Stimulated activated CD8-positive, alpha-beta memory T cell treated with anti-CD3 and anti-CD28 coated beads, Interleukin-12 subunit alpha, Interleukin-12 subunit beta, amount 100 ng/mL, for 24 hours (primary cell): Measurements from ENCODE around the gene ADORA2B.
"Not testable (repeated sequence)": the region's sequence is repeated elsewhere in the genome, so short reads cannot be mapped to it uniquely, and the experiment has no call there.

Source experiments
- DNase-seq: peaks from one replicate; pipeline ENCODE4 v3.0.0-alpha.2; 2020; ENCODE audit errors: extremely low read depth

The ADORA2B gene

DNA sequence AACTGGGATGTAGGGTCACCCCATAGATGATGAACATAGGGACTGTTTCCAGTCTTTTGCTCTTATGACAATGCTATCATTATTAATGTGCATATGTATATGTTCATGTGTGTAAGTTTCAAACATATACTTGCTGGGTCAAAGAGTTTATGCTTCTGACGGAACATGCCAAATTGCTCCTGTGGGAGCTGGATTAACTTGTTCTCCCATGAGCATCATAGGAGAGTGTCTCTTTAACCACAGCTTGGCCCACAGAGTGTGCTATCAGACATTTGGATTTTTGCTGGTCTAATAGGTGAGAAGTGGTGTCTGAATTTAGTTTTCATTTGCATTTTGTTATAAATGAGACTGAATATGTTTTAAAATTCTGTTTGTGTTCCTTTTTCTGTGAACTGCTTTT, 22.3 kb upstream of the ADORA2B start:
- DNase-seq: no peak

DNA sequence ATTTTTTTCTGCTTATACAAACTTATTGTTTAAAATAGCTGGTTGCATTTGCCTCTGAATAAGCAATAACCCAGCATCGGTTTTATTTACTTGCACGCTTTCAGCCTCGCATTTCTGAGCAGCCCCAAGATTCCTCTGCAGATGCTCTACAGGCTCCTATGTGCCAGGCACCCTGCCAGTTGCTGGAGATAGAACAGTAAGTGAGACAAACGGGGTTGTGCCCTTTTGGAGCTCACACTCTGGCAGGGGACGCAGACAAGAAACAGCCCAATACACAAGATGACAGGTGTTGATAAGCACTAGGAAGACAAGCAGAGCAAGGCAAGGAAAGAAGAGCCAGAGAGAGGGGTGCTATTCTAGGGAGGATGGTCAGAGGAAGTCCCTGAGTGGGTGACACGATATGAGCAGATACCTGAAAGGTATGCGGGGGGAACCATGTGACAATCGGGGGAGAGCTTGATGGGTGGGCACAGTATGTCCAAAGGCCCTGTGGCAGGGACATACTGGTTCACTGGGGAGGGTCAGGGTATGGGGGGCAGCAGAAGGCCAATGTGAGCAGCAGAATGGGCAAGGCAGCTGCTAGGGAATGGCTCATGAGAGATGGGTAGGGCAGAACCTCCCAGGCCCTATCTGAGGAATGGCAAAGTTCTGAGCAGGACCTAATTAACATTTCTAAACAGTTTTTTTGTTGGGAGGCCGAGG, 18.7 kb upstream of the ADORA2B start:
- DNase-seq: no peak

DNA sequence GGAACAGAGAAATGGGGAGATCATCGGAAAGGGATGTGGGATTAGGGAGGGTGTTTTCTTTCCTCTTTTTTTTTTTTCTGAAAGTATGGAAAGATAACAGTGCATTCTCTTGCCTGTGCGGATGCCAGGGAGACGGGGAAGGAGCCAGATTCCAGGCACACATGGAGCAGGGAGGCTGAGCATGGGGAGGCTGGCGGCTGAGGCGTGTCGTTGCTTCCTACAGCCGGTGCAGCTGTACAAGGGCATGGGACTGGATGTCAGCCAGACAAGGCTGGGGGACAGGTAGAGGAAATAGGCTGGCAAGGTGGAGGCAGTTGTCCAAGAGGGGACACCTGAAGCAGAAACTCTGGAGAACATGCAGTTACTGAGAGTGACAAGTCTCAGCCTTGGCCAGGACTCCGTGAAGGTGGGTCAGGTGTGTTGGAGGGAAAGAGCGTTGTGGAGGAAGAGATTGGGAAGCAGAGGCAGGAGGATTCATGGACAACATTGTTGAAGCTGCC, 16.6 kb upstream of the ADORA2B start:
- no peak for DNase-seq

DNA sequence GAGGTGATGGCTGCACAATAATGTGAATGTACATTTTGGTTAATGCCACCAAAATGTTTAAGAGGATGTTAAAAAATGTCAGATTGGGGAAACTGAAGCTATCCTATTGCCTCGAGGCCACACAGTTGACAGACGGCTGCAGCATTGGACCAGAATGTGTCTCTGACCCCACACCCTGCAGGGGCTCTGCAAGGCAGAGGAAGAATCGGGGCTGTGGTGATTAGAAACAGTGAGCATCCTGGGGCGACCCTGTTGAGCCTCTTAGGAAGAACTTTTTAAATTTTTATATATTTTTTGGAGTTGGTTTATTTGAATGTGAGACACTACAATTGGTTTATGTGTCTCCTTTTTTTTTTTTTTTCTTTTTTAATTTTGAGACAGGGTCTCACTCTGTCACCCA, 15.0 kb upstream of the ADORA2B start:
- no peak for DNase-seq

DNA sequence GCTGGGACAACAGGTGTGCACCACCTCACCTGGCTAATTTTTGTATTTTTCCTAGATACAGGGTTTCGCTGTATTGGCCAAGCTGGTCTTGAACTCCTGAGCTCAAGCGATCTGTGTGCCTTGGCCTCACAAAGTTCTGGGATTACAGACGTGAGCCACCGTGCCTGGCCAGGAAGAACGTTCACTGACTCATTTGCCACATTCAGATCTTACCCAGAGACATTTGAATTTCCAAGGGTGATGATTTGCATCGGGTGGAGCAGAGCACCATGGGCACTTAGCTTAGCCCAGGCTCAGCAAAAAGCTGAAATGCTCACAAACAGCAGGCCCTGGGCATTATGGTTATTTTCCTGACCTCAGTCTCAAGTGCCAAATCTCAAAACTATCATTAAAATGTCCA, 14.5 kb upstream of the ADORA2B start:
- no peak for DNase-seq

DNA sequence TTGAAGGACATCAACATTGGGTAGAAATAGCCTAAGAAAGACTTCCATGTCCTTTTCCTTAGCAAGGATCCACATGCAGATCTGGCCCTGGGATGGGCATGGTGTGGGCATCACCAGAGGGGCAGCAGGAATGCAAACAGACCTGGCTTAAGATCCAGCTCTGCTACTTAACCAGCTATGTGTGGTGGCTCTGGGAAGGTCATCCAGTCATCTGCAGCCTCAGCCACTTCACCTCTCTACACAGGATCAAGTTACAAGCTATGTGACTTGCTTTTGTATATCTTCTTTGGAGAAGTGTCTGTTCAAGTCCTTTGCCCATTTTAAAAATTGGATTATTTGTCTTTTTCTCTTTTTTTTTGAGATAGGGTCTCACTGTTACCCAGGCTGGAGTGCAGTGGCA, 13.5 kb upstream of the ADORA2B start:
- no peak for DNase-seq

DNA sequence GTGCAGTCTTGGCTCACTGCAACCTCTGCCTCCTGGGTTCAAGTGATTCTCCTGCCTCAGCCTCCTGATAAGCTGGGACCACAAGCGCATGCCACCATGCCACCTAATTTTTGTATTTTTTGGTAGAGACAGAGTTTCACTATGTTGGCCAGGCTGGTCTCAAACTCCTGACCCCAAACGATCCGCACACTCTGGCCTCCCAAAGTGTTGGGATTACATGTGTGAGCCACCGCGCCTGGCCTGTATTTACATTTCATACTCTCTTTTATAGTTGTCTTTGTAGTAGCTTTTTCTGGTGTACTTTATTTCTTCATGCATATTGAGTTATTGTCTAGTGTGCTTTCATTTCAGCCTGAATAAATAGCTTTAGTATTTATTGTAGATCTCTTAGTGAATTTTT, 10.1 kb upstream of the ADORA2B start:
- DNase-seq: no peak

DNA sequence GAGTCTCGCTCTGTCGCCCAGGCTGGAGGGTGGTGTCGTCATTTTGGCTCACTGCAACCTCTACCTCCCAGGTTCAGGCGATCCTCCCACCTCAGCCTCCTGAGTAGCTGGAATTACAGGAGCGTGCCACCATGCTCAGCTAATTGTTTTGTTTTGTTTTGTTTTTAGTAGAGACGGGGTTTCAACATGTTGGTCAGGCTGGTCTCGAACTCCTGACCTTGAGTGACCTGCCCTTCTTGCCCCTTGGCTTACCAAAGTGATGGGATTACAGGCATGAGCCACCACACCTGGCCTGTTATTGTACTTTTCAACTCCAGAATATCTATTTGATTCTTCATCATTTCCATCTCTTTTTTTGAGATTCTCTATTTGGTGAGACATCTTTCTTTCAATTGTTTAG, 9.0 kb upstream of the ADORA2B start:
- DNase-seq: no peak

DNA sequence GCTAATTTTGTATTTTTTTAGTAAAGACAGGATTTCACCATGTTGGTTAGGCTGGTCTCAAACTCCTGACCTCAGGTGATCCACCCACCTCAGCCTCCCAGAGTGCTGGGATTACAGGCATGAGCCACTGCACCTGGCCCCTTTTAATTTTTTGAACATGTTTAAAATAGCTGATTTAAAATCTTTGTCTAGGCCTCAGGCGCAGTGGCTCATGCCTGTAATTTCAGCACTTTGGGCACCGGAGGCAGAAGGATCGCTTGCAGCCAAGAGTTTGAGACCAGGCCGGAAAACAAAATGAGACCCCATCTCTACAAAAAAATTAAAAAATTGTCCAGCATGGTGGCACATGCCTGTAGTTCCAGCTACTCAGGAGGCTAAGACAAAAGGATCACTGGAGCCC, 8.4 kb upstream of the ADORA2B start:
- not testable (repeated sequence) for DNase-seq

DNA sequence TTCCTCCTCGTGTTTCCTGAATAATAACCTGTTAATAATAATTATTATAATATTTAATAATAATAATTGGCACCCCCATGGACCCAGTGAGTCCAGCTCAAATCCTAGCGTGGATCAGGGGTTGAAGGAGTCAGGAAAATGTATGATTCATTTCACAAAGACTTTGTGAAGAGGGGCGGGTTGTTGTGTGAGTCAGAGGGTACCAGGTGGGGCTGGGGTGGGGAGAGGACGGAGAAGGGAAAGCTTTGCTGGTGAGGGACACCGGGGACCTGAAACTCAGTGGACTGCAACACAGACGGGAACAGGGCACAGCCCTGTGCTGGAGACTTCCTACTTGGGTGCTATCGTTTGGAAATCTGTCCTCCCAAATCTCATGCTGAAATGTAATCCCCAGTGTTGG, 3.1 kb upstream of the ADORA2B start:
- no peak for DNase-seq

DNA sequence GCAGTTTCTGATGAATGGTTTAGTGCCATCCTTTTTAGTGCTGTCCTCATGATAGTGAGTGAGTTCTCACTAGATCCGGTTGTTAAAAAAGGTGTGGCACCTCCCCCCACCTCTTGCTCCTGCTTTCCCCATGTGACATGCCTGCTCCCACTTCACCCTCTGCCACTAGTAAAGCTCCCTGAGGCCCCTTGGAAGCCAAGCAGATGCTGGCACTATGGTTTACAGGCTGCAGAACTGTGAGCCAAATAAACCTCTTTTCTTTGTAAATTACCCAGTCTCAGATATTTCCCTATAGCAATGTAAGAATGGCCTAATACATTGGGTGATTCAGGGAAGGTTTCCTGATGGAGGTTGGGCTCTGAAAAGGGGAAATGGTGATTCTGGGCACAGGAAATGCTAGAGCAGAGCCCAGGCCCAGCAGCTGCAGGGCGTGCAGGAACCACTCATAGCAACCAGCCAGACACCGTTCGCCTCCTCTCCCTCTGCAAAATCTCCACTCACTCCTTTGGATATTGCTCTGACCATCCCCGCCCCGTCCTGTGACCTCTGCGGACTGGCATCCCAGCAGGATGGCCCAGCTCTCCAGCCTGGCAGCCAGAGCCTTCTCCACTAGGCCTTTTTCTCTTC, 2.6 kb upstream of the ADORA2B start:
- DNase-seq: no peak

DNA sequence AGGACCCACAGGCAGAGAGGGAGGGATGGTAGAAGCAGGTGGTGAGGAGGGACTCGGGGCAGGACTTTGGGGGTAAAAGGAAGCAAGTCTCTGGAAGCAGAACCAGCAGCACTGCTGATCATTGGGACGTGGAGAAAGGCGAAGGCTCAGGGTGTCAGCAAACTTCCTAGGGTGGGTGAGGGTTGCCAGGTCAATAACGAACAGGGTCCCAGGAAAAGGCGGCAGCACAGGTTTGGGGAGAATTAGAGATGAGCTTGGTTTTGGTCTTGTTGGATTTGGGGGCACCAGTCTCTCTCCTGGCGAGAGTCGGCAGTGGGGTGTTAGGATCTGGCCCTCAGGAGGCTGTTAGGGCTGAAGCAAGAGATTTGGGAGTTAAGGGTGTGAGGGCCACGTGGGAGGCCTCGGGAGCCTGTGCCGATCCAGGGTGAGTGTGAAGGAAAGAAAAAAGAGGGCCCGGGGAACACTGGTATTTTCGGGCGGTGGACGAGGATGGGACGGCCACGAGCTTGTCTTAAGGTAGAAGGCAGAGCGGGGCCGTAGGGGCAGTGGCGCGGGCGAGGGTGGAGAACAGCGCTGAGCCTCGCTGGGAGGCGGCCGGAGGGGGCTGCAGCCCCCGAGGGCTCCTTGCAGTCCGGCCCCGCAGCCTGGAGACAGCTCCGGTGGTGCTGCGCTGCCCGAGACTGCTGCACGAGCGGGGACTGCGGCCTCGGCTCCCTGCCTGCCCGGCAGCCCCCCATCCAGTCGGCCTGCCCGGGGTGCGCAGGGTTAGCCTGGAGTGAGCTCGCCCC, 765 bp upstream of the ADORA2B start:
- no peak for DNase-seq

DNA sequence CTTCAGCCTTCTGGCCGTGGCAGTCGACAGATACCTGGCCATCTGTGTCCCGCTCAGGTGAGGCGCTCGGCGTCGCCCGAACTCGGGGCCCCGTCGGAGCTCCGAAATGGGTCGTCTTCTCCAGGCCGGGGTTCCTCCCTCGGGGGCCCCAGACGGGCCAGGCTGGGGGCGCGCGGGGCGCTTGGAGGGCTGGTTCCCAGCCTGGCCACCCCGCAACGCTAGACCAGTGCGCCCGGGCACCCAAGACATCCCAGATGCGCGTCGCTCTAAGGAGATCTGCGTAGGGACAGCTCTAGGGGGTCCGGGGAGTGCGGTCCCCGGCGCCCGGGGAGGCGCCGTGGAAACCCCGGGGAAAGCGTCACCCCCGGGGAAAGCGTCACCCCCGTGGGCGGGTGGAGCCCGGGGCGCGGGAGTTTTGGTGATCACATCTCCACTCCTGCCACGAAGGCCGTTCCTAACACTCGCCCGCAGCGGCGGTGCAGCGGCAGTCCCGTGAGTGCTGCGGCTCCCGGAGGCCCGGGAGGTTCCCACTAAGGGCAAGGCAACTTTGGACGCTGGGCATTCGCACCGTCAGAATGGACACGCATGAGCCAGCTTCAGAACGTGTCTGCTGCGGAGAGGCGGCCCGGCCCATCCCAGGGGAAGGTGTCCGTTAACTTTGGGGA, 729 bp downstream of the ADORA2B start:
- no peak for DNase-seq

DNA sequence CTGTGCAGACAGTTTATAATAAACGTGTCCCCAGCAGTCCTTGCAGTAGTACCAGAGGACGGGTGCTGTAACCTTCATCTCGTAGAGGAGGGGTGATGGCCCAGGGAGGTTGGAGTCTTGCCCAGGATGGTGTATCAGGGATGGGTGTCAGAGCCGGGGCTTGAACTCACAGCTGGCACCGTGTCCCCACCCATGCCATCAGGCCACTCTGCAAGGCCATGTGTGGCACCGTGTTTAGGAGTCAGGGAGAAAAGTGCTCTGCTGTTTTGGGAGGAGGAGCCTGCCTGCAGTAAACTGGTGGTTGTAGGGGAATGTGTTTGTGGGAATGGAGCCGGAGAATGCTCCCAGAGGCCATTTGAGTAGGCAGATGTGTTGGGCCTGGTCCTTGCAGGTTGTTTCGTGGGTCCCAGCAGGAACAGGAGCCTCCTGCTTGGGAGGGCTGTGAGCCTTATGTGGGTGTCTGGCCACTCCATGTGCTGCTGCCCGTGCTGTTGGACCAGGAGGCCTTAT, 1.7 kb downstream of the ADORA2B start:
- DNase-seq: no peak

DNA sequence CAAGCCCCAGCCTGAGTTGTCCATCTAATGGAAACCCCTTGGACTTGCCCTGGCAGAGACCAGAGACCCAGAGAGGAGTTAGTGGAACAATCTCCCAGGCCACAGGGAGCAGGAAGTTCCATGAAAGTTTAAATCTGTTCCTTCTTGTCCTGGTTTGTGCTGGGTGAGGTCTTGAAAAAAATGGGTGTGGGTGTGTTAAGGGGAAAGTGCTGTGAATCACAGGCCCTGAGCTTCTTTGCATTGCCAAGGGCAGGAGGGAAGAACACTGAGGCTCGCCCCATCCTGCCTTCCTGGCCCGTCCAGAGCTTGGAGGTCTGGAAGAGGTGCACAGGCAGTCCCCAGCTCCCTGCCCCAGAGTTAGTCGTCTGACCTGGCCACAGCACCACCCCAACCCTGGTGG, 2.3 kb downstream of the ADORA2B start:
- DNase-seq: no peak

DNA sequence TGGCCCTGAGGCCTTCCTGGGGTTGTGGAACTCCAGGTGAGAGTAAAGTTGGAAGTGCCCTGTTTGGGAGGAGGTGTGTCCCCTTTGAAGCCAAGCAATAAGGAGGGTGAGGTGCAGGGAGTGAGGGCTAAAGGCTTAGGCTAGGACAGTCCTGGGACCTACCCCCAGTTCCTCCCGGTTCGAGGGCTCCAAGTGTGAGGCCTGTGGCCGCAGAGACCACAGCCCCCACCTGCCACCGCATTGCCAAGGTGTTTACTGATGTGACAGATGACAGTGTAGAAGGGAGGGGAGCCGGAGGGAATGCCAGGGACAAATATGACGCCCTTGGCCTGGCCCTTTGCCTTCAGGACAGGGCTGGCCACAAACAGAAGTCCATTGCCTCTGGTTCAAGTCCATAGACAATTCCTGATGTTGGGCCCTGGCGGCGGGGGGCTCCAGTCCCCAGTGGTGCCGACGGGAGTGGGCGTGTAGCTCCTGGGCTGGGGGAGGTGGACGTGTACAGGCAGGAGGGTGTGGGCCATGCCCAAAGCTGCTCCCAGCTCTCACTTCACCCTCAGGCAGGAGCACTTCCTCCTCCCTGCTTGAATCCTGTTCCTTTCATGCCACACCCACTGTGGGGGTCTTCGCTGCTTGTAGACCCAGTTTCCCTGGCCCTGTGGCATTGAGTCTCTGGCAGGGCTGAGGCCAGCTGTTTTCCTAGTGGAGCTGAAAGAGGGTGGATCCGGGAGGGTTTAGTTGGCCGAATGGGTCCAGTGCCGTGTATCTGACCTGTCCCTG, 3.2 kb downstream of the ADORA2B start:
- DNase-seq: no peak

DNA sequence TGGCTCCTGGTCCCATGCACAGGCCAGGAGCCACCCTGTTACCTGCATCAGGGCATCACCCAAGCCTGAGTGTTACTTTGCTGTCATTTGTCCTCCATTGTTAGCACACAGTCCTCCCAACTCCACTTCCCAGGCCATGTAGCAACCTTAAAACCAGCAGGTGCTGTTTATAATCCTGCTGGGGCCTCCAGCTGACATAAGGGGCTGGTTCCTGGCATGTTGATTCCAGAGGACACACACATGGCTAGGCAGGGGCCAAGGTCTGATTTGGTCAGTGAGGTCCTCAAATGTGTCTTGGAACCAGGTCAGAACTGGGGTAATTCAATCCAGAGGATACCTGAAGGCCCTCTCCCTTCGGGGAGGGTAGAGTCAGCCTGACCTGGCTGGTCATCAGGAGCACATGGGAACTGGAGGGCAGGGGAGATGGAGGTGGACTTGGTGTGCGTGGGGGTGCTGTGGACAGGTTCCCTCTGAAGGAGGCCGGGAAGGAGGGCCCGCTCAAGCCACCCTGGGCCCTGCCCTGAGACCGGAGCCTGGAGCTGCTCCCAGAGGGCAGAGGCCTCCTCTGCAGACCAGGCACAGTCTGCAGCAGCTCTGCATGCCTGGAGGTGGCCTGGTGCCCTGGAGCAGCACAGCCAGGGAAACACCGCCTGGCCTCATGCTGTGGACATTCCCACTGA, 6.6 kb downstream of the ADORA2B start:
- DNase-seq: no peak

DNA sequence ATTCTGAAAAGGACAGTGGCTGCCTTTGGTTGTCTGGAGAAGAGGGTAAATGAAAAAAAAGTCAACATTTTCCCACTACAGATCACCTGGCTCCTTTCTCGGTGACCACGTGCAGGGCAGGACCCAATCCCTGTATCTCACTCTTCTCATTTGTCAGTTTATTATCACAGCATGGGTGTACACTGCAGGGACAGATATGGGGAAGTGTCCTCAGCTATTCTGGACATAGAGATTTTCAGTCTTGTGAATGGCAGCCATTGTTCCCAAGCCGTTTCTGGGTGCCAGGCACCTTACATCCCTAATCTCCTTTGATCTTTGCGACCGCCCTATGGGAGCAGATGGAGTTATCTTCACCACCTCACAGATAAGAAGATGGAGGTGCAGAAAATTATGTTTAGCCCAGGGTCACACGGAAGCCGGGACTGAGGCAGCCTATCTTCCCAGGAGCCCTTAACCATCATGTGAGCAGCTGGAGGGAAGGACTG, 7.2 kb downstream of the ADORA2B start:
- DNase-seq: no peak

DNA sequence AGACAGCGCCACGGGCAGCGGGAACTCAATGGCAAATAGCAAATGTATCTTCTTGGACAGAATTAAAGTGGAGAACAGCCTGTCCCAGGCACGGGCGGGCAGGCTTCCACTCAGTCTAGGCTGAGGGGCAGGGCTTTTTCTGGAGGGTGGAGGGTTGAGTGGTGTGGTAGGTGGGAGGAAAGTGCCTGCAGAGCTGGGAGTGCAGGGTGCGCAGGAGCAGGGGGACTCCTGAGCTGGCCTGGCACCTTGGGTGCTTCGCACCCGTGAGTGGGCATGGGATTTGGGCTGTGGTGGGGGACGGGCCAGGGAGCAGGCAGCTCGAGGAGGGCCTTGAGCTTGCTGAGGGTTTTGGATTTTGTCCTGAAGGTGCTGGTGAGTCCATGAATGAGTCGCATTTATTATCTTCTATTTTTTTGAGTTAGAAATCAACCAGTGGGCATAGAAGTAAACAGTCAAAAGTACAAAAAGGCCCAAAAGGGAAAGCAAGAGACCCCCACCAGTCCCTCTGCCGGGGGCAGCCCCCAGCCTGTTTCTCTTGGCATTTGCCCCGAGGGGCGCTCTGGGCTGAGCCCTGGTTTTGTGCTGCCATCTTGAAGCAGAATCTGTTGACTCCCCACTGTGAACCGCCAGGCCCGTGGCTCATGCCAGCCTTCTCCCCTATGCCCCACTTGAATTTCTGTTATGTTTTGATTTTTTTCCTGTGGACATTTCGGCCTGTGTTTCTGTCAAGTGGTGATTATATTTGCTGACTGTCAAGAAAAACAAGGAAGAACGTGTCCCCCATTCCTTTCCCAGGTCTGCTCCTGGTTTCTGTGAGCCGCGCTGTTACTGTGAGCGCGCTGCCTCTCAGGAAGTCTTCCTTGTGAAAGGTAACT, 8.2 kb downstream of the ADORA2B start:
- DNase-seq: no peak

DNA sequence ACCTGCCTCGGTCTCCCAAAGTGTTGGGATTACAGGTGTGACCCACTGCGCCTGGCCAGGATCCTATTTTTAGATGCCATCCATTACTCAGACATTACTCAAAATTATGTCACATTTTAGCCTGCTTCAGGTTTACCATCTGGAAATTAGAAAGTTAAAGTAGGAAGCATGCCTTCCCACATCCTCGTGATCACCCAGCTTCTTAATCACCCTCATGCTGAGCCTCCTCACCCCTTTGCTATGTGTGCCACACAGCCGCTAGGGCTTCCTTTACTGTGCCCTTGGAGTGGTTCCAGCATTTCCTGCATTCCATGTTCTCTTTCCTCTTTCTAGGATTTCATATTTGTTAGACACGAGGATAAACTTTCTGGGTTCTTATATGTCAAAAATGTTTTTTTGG, 9.3 kb downstream of the ADORA2B start:
- DNase-seq: no peak
